Caco-2 (cell line): ENCODE measurements around the gene GCNA. TPM values are rescaled to one million over a fixed set of nuclear protein-coding genes. Genes with fewer than 3 reads are reported as not detected.
A peak's percentile ranks its signal among the peaks of the same experiment; 100 is the strongest.

Experiments used
- BruUV-seq: library from RNA; stranded (reverse); fragments of 400-500 nt; replicated peaks from 2 replicates; lab custom pipeline; 2021; lab: Mats Ljungman, UMichigan
- CTCF ChIA-PET: fragments of 300-600 bp; sonication (Branson Sonifier 250); formaldehyde crosslinking; loops from one replicate; lab custom pipeline; 2022; ENCODE audit warnings: antibody characterized with exemption; lab: Charles Lee
- POLR2A ChIA-PET: fragments of 300-600 bp; sonication (Branson Sonifier 250); formaldehyde crosslinking; loops from one replicate; lab custom pipeline; 2022; ENCODE audit warnings: antibody characterized with exemption; lab: Charles Lee
- DNase-seq, 2 experiments: peaks; one replicate each; pipeline versions ENCODE4 v3.0.0 to v3.0.0-alpha.2; 2020 to 2022
- H3K27me3 ChIP-seq: replicated peaks from 2 replicates; pipeline ENCODE4 v1.6.0; 2011; ENCODE audit warnings: low read length; ENCODE audit not compliant: control insufficient read depth, insufficient read depth
- H3K36me3 ChIP-seq: 2 replicates; pipeline ENCODE4 v1.5.1; 2011; ENCODE audit warnings: low read length; ENCODE audit not compliant: control insufficient read depth, insufficient read depth
- H3K4me1 ChIP-seq: fragments of 250-450 bp; sonication (Bioruptor Pico); 2 replicates; pipeline ENCODE4 v1.5.1; 2020; ENCODE audit warnings: mild to moderate bottlenecking
- H3K4me3 ChIP-seq: 2 replicates; pipeline ENCODE4 v1.5.1; 2011; ENCODE audit warnings: low read depth, mild to moderate bottlenecking, control low read depth, low read length
- H3K9me3 ChIP-seq: fragments of 250-450 bp; sonication (Bioruptor Pico); 2 replicates; pipeline ENCODE4 v1.5.1; 2020; ENCODE audit warnings: mild to moderate bottlenecking, moderate library complexity
- H3K27ac Mint-ChIP-seq: one replicate; pipeline ENCODE4 v1.8.0; 2022; ENCODE audit warnings: mixed read lengths; ENCODE audit not compliant: unreplicated experiment
- H3K27me3 Mint-ChIP-seq: one replicate; pipeline ENCODE4 v1.8.0; 2022; ENCODE audit warnings: mixed read lengths; ENCODE audit not compliant: insufficient read depth, unreplicated experiment
- H3K36me3 Mint-ChIP-seq: one replicate; pipeline ENCODE4 v1.8.0; 2022; ENCODE audit warnings: mild to moderate bottlenecking, mixed read lengths; ENCODE audit not compliant: insufficient read depth, unreplicated experiment
- H3K4me1 Mint-ChIP-seq: one replicate; pipeline ENCODE4 v1.8.0; 2022; ENCODE audit warnings: low read depth, mixed read lengths; ENCODE audit not compliant: unreplicated experiment
- H3K4me3 Mint-ChIP-seq: one replicate; pipeline ENCODE4 v1.8.0; 2022; ENCODE audit warnings: mild to moderate bottlenecking, moderate library complexity, mixed read lengths; ENCODE audit not compliant: unreplicated experiment
- H3K9me3 Mint-ChIP-seq: one replicate; pipeline ENCODE4 v1.8.0; 2022; ENCODE audit warnings: mixed read lengths; ENCODE audit not compliant: unreplicated experiment
- CTCF ChIP-seq, 2 experiments: fragments of 200-600 bp in 1 of 2; IDR thresholded peaks; 1 replicate in 1 of 2; 2 replicates in 1 of 2; pipeline versions ENCODE4 v1.5.1 to v1.8.0; 2011 to 2022; ENCODE audit warnings: antibody characterized with exemption in 1 of 2, control low read depth in 1 of 2, inconsistent platforms in 1 of 2, low read depth in 1 of 2, low read length in 1 of 2, mild to moderate bottlenecking in 1 of 2, moderate library complexity in 1 of 2; ENCODE audit not compliant: insufficient read depth in 1 of 2, severe bottlenecking in 1 of 2, unreplicated experiment in 1 of 2
- intact Hi-C: fragments of 100-400 bp; cut with micrococcal nuclease; formaldehyde crosslinking; loops from one replicate; pipeline ENCODE4 v1.10.0; 2022; ENCODE audit not compliant: unreplicated experiment
- total RNA-seq: library from RNA; stranded (reverse); gene quantifications from 2 replicates; pipeline ENCODE4 v1.2.3, GENCODE V29; 2022

The GCNA gene
- total RNA-seq, 1 experiment from 2014 or later, result 2.8 TPM

- POLR2A ChIA-PET, result no interaction called here
- H3K4me3 ChIP-seq, result no peak overlapping the region
- no peak overlapping the region for H3K4me3 Mint-ChIP-seq
These were observed 35.4 kb upstream of the GCNA start for GRCh38 chrX:71542825-71543224.

GRCh38 chrX:71543316-71543715 lies 34.9 kb upstream of the GCNA start:
- ChIA-PET CTCF (no interaction called here), POLR2A (no interaction called here)
- Mint-ChIP-seq H3K27ac (no peak overlapping the region), H3K36me3 (peaks cover 76% of the 10 kb centered on the region), H3K4me1 (peaks cover 17% of the 10 kb centered on the region), H3K4me3 (no peak overlapping the region), H3K27me3 (no peaks in the 10 kb centered on the region), H3K9me3 (no peaks in the 10 kb centered on the region)
- no peak for DNase-seq
- TF ChIP-seq CTCF (IDR thresholded peaks at IDR 0.05; ENCODE audit: insufficient read depth in 1 of 2, low read depth in 1 of 2, low read length in 1 of 2, severe bottlenecking in 1 of 2, unreplicated experiment in 1 of 2), result no peak
- no TSS peak for BruUV-seq
- H3K4me1 ChIP-seq, result no peaks in the 10 kb centered on the region; the same call in 1 of the 2 replicates
- intact Hi-C loops, result no loop called here
- H3K36me3 ChIP-seq, result no peaks in the 10 kb centered on the region; the same call in none of the 2 replicates
- no peaks in the 10 kb centered on the region for H3K9me3 ChIP-seq
- H3K27me3 ChIP-seq, result no peaks in the 10 kb centered on the region
- no peak overlapping the region for H3K4me3 ChIP-seq

More at GRCh38 chrX:71542825-71543224, 35.4 kb upstream of the GCNA start:
- intact Hi-C loops, result no loop called here
- Mint-ChIP-seq H3K4me1 (peaks cover 17% of the 10 kb centered on the region), H3K27me3 (no peaks in the 10 kb centered on the region), H3K36me3 (peaks cover 74% of the 10 kb centered on the region), H3K27ac (no peak overlapping the region), H3K9me3 (no peaks in the 10 kb centered on the region)
- no peaks in the 10 kb centered on the region for H3K9me3 ChIP-seq
- no peak for TF ChIP-seq CTCF (IDR thresholded peaks at IDR 0.05; ENCODE audit: insufficient read depth in 1 of 2, low read depth in 1 of 2, low read length in 1 of 2, severe bottlenecking in 1 of 2, unreplicated experiment in 1 of 2)
- no peaks in the 10 kb centered on the region; the same call in none of the 2 replicates for H3K36me3 ChIP-seq
- H3K4me1 ChIP-seq, result no peaks in the 10 kb centered on the region; the same call in 1 of the 2 replicates
- BruUV-seq, result no TSS peak
- no peaks in the 10 kb centered on the region for H3K27me3 ChIP-seq
- CTCF ChIA-PET, result no interaction called here
- DNase-seq, result no peak

GRCh38 chrX:71545364-71545763 lies 32.9 kb upstream of the GCNA start:
- Mint-ChIP-seq H3K4me1 (peaks cover 17% of the 10 kb centered on the region), H3K4me3 (no peak overlapping the region), H3K9me3 (no peaks in the 10 kb centered on the region), H3K27me3 (no peaks in the 10 kb centered on the region), H3K36me3 (peaks cover 78% of the 10 kb centered on the region), H3K27ac (peak overlapping the region; percentile 35)
- no TSS peak for BruUV-seq
- Histone ChIP-seq H3K27me3 (no peaks in the 10 kb centered on the region), H3K36me3 (no peaks in the 10 kb centered on the region; the same call in none of the 2 replicates), H3K4me1 (no peaks in the 10 kb centered on the region; the same call in 1 of the 2 replicates), H3K9me3 (no peaks in the 10 kb centered on the region), H3K4me3 (no peak overlapping the region)
- ChIA-PET CTCF (no interaction called here), POLR2A (interaction anchor here (0.5 kb wide), 1 partner anchor 8 kb away, joined by 13 read pairs; no protein-coding TSS in a partner anchor)
- no peak for TF ChIP-seq CTCF (IDR thresholded peaks at IDR 0.05; ENCODE audit: insufficient read depth in 1 of 2, low read depth in 1 of 2, low read length in 1 of 2, severe bottlenecking in 1 of 2, unreplicated experiment in 1 of 2)
- intact Hi-C loops, result no loop called here
- DNase-seq, result no peak
